GM18505 (cell line): Measurements from ENCODE around the gene CLCA1.

Source experiments
- ATAC-seq: cut with Tn5 transposase; IDR thresholded peaks from one replicate; pipeline ENCODE4 v1.9.1; 2021; ENCODE audit not compliant: unreplicated experiment
- POLR2A ChIP-seq: IDR thresholded peaks from 4 replicates; pipeline ENCODE4 v1.6.1; 2011; ENCODE audit warnings: borderline replicate concordance; ENCODE audit not compliant: insufficient read depth, insufficient read length; ENCODE audit errors: extremely low read depth

The CLCA1 gene, protein sequence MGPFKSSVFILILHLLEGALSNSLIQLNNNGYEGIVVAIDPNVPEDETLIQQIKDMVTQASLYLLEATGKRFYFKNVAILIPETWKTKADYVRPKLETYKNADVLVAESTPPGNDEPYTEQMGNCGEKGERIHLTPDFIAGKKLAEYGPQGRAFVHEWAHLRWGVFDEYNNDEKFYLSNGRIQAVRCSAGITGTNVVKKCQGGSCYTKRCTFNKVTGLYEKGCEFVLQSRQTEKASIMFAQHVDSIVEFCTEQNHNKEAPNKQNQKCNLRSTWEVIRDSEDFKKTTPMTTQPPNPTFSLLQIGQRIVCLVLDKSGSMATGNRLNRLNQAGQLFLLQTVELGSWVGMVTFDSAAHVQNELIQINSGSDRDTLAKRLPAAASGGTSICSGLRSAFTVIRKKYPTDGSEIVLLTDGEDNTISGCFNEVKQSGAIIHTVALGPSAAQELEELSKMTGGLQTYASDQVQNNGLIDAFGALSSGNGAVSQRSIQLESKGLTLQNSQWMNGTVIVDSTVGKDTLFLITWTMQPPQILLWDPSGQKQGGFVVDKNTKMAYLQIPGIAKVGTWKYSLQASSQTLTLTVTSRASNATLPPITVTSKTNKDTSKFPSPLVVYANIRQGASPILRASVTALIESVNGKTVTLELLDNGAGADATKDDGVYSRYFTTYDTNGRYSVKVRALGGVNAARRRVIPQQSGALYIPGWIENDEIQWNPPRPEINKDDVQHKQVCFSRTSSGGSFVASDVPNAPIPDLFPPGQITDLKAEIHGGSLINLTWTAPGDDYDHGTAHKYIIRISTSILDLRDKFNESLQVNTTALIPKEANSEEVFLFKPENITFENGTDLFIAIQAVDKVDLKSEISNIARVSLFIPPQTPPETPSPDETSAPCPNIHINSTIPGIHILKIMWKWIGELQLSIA

DNA sequence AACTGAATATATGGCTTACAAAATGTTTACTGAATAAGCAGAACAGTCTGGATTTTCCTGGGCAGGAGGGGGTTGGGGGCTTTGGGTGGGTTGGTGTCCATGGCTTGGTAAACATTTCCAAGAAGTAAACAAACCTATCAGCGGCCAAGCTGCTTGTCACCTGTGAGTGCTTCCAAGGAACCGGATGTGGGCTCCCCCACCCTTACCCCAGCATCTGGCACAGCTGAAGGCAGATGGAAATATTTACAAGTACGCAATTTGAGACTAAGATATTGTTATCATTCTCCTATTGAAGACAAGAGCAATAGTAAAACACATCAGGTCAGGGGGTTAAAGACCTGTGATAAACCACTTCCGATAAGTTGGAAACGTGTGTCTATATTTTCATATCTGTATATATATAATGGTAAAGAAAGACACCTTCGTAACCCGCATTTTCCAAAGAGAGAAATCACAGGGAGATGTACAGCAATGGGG, at the start of gene CLCA1:
CLCA1 (plus strand) TSS at position 427 of the 477 bp plus-strand sequence; CDS start at position 472, 45 bp downstream.
- no peak for ATAC-seq

DNA sequence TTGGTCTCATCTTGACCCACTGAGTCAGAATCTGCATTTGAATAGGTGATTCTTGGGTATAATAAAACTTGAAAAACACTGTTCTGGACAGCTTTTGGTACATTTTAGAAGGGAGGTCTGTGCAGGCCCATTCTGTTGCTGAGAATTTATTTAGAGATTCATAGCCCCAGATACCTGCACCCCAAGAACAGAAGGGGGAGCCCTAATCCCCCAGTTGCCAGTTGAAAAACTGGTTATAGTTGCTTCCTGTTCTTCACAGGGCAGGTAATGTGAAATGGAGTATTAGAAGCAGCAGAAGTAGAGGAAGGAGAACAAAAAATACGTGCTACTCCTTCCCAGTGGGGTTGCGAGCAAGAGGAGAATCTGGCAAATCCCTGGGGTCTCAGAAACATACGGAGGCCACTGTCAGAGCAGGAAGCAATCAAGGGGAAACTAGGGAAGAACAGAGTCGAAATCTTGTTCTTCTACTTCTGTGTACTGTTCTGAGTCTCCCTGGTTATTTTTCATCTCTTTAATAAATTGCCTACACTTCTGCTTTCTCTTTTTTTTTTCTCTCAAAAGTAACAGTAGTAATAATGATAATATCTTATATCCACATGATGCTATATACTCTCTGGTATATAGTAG, 49.3 kb upstream of the CLCA1 start:
- ATAC-seq, result peak; percentile 92
- no peak for TF ChIP-seq POLR2A

More for the DNA sequence above, at the start of gene CLCA1:
- no peak for TF ChIP-seq POLR2A

DNA sequence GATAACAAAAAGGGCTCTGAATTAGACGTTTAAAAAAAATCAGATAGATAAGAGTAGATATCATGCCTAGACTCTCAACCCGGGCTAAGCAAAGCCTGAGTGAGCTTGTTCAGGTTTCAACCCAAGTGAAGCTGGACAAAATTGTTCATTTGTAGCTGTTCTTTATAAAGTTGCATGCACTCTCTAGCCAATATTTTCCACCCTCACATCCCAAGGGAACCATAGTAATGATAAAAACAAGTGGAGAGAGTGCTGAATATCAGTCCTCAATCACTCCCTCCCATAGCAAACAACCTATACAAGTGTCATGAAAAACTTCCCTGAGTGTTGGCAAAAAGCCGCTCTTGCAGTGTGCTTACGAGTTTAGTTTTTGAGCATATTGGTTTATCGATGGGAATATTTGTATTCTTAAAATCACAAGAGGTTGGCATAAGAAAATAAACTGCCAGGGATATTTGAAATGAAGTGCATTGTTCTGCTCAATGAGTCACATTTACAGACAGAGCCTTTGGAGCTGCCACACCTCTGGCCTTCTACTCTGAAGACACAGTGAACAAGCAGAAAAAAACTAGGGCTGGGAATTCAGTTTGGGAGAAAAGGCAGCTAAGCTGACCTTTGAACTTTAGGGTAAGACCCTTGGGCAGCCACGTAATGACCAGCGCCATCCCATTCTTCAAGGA, 47.0 kb upstream of the CLCA1 start:
- ATAC-seq, result no peak

DNA sequence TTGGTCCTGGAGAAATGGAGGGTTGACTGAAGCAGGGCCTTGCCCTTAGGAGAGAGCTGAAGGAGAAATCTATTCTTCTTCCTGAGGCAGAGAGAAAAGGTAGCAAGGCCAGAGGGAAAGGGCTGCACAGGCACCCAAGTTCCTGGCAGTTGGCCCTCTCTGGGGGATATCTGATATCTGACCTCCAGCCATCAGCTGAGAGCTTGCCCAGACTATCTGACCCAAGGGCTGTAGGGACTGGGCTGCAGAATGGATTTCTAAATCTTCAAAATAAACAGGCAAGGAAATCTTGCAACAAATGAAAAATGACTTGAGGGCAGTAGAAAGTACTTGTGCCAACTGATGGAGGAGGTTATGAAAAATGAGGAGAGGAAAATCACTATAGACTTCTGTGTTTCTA, 45.3 kb upstream of the CLCA1 start:
- no peak for ATAC-seq
- no peak for TF ChIP-seq POLR2A

More for the DNA sequence above, 47.0 kb upstream of the CLCA1 start:
- no peak for TF ChIP-seq POLR2A

DNA sequence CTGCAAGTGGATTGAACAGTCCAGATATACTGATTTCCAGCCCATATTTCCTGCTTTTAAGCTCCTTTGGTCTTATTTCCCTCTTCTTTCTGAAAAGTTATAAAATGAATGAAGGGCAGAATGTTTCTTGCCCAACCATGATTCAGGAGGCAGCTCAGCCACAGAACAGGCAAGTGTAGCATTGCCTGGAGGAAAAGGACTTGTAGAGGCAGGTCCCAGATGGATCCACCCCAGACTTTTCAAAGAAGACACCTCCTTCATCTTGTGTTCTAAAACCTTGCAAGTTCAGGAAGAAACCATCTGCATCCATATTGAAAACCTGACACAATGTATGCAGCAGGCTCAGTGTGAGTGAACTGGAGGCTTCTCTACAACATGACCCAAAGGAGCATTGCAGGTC, 44.9 kb upstream of the CLCA1 start, which contains the start of gene CLCA2:
CLCA2 (plus strand) TSS at position 299 of the 400 bp plus-strand sequence; CDS start at position 376, 77 bp downstream.
- TF ChIP-seq POLR2A, result no peak

DNA sequence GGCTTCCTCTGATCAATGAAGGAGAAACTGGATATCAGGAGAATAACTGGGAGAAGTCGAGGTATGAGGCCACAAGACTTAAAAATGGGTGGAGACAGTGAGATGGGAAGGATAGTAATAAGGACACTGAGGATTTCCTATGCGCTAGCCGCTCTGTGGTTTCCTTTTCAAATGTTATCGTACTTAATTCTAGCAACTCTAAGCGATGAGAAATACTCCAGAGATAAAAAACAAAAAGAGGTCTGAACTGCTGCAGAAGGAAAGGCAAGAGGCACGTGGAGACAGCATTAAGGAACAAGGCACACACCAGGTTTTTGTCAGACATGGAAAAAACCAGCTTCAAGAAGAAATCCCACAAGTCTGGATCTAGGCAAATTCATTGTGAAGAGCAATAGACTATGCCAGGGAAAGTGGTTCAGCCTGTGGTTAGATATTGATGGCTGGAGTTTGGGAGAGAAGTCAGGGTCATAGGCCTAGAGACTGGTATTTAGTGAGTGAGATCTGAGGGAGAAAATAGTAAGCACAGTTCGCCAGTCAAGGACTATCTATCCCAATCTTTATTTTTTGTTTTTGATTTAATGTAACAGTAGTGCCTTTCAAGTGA, 39.5 kb upstream of the CLCA1 start:
- ATAC-seq, result no peak
- TF ChIP-seq POLR2A, result no peak

More for the DNA sequence above, 44.9 kb upstream of the CLCA1 start, which contains the start of gene CLCA2:
- ATAC-seq, result no peak

DNA sequence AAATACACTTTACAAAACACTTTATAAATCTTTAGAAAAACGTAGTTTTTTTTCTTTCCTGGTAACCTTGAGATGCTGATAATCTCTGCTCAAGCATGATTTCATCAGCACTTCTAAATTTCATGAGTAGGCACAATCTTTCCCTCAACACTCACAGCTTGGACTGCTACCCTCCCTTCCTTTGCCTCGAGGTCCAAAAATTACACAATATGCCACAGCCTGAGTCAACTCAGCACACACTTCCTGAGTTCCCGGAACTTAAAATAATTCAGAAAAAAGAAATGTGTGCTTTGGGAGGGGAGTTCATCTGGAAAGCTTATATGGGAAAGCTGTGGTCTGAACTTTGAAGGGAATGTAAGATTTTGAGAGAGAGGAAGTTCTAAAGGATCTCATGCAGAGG, 38.9 kb upstream of the CLCA1 start:
- ATAC-seq, result no peak
- no peak for TF ChIP-seq POLR2A

DNA sequence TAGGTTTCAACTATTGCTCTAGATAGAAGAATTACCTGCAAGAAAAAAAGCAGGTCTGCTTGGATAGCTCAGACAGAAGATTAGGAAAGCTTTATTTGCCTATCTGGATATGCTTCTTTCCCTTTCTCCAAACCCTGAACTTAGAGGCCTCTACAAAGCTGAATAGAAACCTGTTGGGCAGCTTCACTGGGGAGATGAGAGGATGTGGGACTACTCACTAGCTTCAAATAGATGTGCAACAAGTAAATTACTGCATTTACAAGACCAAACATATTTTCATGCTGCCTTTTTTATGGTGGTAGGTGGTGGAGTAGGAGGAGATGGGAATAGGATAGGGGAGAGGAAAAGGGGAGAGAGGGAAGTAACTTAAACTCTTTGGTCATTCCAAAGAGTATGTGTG, 38.4 kb upstream of the CLCA1 start:
- no peak for TF ChIP-seq POLR2A
- no peak for ATAC-seq

DNA sequence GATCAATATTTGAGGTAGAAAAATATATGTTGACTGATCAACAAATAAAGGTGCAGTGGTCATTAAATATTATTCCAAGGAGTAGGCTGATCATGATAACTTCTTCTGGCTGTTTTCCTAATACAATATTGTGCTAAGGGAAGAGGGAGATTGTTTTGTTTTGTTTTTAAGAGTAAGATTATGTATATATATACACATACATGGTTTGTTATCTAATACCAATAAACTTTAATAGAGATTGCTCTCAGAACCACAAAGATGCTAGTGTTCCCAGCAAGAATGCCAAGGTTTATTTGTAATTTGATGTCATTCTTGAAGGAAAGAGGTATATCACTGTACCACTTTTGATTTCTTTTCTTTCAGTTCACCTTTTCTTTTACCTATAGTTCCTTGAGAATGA, 34.7 kb upstream of the CLCA1 start:
- no peak for ATAC-seq
- no peak for TF ChIP-seq POLR2A

DNA sequence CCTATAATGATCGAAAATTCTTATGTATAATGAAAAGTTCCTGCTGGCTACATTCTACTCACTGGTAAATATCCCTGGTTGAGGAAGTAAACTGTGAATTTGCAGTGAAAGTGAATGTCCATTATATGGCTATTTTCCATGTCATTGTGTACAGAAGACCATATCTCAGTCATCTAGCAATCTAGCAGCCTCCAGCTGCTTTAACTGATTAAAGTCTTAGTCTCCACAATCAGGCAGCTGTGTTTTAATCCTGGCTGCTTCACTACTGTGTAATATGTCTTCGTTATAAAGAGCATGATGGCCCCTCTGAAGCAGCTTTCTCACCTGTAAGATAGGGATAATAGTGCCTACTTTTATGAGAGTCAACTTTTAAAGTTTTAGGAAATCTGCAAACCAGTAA, 33.4 kb upstream of the CLCA1 start:
- ATAC-seq, result no peak
- no peak for TF ChIP-seq POLR2A

DNA sequence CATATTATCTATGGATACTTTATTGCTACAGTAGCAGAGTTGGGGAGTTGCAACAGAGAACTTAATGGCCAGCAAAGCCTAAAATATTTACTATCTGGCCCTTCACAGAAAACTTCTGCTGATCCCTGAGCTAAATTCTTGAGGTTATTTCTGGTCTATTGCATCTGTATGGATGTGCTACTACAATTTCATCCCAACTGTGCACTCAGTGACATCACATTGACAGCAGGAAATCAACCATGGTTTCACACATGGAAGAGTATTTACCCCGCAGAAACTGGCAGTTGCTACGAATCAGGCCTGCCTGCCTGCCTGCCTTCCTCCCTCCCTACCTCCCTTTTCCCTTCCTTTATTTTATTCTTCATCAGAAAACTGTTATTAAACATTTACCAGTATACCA, 32.7 kb upstream of the CLCA1 start:
- TF ChIP-seq POLR2A, result no peak
- no peak for ATAC-seq

DNA sequence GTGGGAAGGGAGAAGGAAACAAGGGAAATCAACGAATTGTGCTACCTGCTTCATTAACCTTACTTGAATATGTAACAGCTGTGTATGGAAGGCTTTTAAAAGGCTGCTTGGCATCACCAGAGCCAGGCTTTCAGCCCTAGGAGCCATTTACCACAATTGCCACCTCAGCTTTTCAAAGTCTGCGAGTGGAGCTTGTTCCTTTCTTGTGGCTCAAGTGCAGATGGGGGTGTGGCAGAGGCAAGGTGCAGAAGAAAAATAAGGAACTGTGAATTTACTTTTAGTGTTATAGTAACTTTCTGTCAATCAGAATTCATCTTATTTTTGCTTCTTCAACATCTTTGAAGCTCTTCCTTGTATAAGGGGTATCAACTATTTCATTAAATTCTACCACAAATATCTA, 27.1 kb upstream of the CLCA1 start:
- ATAC-seq, result peak; percentile 76
- no peak for TF ChIP-seq POLR2A
